G401.6 (cell line): ENCODE measurements around the gene TCP11.

Source experiments
- FAIRE-seq: peaks from 2 replicates; lab custom pipeline; 2012; peaks lifted over from hg19 to GRCh38; lab: Jason Lieb, UNC

TCP11 gene

DNA sequence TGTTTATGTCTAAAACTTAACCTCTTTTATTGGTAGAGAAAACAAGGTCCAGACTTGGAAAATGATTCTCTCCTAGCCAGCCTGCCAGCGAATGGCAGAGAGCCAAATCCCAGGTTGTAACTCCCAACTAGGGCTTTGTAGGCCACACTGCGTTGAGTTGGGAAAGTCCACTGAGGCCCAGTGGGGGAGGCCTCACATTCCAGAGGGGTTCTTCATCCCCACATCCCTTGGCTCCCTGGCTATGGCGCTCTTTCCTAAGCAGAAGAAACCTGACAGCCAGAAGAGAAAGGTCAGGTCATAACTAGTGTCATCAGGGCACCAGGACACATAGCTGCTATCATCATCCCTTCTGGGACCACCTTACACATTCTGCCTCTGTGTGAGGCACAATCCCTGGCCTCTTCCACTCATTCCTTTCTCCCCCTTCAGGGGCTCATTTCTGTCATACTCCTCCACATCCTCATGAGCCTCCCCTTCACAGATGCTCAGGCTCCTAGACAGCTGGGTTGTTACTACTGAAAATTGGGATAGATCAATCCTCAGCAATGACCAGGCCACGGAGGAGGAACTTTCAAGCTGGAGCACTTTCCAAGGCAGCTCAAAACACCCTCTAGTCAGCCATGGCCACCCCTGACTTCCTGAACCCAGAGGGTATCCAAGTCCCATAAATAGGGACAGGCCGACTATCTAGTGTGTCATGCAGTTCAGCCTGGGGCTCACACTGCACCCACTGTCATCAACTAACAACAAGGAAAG, 48.6 kb downstream of the TCP11 start:
- no peak for FAIRE-seq

- FAIRE-seq: no peak
Observed at GRCh38 chr6:35091346-35092083, 49.6 kb downstream of the TCP11 start.

- FAIRE-seq: no peak
Observed at GRCh38 chr6:35090734-35091133, 50.4 kb downstream of the TCP11 start.

GRCh38 chr6:35089935-35090505, 51.1 kb downstream of the TCP11 start:
- no peak for FAIRE-seq

GRCh38 chr6:35089216-35089934, 51.8 kb downstream of the TCP11 start:
- FAIRE-seq: no peak

DNA sequence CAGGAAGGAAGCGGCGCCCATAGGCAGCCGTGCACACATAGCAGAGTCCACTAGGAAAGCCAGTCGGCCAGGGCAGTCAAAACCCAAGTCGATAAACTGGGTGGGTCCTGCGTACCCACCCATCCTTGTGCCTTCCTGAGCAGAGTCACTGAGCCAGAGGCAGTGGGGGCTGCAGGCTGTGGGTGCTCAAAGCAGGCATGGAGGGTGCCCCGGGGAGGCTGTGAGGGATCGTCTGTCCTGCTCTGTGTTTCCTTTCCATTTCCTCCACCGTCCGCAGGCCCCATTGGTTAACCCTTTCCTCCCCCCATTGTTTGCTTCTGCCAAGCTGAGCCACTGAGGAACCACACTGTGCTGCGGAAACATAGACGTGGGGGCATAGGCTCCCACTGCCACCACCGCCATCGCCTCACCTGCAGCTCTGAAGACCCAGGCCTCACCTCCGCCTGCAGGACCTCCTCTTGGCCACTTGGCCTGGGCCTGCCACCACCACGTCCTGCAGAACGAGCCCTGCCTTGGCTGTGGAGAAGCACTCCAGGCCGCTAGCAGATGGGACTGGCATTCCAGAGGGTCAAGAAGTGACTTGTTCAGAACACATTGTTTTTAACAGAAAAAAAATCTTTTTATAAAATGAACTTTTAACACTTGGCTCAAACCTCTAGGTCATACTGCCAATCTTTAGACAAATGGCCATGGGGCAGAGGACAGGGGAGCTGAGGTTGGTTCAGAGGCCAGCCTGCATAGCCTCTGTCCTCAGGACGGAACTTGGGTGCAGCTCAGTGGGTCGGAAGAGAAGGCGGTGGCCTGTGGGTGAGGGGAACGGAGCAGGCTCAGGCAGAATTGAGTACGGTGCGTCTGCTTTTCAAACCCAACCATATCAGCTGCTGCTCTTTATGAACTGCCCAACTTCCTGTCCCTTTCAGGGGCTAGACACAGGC, 52.6 kb downstream of the TCP11 start:
- no peak for FAIRE-seq

GRCh38 chr6:35087361-35088280, 53.5 kb downstream of the TCP11 start:
- FAIRE-seq: no peak

- FAIRE-seq: no peak
Observed at GRCh38 chr6:35086636-35087360, 54.3 kb downstream of the TCP11 start.

DNA sequence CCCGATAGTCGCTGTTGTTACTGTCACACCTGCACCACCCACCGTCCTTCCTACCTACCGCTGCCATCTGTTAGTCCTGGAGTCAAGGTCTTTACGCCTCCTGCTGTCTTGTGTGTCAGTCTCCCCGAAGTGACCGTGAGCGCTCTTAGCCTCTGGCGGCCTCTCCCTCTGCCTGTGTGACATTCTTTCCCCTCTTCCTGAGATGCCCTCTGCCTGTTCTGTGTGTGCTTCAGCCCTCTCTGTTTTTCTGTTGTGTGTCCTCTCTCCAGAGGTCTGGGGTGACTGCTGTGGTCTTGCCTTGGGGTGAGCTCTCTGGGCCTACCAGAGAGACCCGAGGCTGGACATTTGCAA, 54.9 kb downstream of the TCP11 start:
- FAIRE-seq: no peak

DNA sequence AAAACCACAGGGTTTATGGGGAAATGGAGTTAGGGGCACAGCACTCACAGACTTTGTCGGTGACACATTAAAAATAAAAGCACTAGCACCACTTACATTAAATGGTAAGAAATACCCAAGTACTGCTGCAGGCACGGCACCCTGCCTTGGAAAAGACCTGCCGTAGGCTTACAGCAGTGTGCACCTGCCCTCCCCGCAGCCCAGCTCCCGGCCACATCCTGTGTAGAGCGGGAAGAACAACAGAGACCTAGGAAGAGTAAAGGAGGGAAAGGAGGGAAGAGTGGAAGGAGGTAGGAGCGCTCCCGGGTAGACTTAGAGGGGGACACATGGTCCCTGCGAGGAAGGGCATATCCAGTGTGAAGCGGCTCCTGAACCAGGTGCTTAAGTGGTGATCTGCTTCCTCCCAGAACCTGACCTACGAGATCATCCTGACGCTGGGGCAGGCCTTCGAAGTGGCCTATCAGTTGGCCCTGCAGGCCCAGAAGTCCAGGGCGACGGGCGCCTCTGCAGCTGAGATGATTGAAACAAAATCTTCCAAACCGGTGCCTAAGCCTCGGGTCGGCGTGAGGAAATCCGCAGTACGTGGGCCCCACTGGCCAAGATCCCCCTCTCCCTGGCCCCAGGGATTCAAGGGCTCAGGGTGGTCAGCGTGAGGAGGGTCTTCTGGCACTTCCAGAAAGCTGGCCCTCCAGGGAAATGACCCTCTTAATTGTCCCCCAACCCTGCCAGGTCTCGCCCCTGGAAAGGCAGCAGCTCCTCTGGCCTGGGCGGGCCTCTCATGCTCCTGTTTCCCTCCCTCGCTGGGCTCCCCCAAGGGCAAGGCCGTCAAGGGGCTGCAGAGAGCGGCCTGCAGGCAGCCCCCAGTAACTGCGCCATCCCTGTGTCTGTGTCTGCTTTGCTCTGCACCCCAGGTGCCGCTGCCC, 55.5 kb downstream of the TCP11 start:
- FAIRE-seq: no peak

- FAIRE-seq: no peak
Observed at GRCh38 chr6:35084511-35085203, 56.5 kb downstream of the TCP11 start.

- no peak for FAIRE-seq
Observed at GRCh38 chr6:35084041-35084491, 57.1 kb downstream of the TCP11 start.

DNA sequence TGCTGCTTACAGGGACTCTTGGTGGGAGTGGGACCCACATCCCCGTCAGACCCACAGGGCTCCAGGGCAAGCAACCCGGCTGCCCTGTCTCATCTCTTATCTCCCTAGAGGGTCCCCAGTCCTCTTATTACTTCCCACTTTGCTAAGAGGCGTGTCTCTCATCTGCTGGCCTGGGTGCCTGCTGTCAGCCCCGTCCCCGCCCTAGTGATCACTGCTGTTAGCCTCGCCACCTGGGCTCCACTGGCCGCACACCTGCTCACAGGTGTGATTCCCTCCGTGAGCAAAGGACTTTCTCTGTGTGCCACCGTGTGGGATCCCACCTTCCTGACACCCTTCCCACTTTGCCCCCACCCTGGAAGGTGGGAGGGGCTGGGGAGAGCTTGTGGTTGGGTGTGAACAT, 57.6 kb downstream of the TCP11 start:
- no peak for FAIRE-seq

DNA sequence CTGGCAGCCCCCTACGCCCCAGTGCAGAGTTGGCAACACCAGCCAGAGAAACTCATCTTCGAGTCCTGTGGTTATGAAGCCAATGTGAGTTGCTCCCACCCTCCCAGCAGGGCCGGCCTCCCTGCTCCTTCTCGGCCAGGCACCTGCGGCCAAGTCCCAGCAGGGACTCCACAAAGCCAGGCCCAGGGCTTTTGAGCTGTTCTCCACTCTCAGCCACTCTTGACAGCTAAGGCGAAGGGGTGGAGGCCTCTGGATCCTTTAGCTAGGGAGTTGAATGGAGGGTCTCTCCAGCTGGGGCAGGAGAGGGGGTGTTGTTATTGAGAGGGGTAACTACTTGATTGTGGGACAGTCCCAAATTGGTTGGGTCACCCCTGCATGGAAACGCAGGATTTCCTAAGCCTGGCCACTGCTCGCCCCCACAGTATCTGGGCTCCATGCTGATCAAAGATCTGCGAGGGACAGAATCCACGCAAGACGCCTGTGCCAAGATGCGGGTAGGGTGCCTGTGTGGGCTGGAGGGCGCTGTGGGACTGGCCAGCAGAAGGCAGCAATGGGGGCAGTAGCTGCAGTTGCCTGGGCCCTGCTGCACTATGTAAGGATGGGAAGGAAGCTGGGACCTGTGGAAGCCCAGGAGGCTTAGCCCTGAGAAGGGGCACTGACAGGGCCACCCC, 58.3 kb downstream of the TCP11 start:
- no peak for FAIRE-seq

DNA sequence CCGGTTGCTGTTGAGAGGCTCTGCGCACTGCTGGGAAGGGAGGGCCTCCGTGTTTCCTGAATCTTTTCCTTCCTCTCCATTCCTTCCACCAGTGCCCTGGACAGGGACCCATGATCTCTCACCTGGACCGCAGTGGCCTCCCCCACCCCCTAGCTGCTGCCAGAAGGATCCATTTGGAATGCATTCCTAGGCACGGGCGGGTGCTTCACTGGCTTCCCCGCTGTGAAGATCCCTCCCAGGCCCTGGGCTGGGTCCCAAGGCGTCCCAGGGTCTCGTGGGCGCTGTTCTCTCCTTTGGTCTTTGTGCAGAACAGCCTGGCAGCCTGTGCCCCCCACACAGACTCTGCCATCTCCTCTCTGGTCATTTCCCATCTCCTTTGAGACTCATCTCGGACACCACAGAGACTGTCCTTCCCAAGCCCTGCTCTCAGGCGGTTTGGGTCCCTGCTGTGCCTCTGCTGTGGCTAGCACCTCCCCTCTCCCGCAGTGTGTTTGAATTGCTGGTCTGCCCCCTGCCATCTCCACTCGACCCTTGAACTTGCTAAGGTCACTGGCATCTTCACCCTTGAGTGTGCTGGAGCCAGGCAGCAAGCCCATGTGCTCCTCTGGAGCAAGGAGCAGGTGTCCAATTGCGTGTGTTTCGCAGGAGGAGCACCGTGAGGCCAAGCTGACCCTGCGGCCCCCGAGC, 59.0 kb downstream of the TCP11 start:
- no peak for FAIRE-seq

GRCh38 chr6:35081426-35081851, 59.7 kb downstream of the TCP11 start:
- FAIRE-seq: no peak
